ENCODE data around the gene TRIP6.

TRIP6 gene

GRCh38 chr7:100874577-100875355 lies 7.6 kb downstream of the TRIP6 start, which contains the start of gene SRRT:
TSS of gene SRRT (plus strand) at chr7:100875103. CDS start at chr7:100875591, 488 bp downstream.
- DNase-seq, result peak; percentile 94

- no peak for DNase-seq
Measured at GRCh38 chr7:100875356-100875751, 8.2 kb downstream of the TRIP6 start.

- DNase-seq, result no peak
Measured at GRCh38 chr7:100878013-100878412, 10.8 kb downstream of the TRIP6 start.

- DNase-seq, result no peak
Measured at GRCh38 chr7:100878685-100879084, 11.5 kb downstream of the TRIP6 start.

GRCh38 chr7:100879685-100880261 lies 12.6 kb downstream of the TRIP6 start:
- no peak for DNase-seq

- DNase-seq, result no peak
Measured at GRCh38 chr7:100880645-100881044, 13.5 kb downstream of the TRIP6 start.

GRCh38 chr7:100881136-100881535 lies 13.9 kb downstream of the TRIP6 start:
- DNase-seq, result no peak

GRCh38 chr7:100882201-100882600 lies 15.0 kb downstream of the TRIP6 start:
- DNase-seq, result no peak

GRCh38 chr7:100882785-100883526 lies 15.8 kb downstream of the TRIP6 start:
- DNase-seq, result no peak

- DNase-seq, result no peak
Measured at GRCh38 chr7:100884736-100885439, 17.7 kb downstream of the TRIP6 start.

- no peak for DNase-seq
Measured at GRCh38 chr7:100885440-100886141, 18.4 kb downstream of the TRIP6 start.

- no peak for DNase-seq
Measured at GRCh38 chr7:100886142-100886935, 19.2 kb downstream of the TRIP6 start.

GRCh38 chr7:100886936-100887515 lies 19.8 kb downstream of the TRIP6 start:
- DNase-seq, result no peak

- DNase-seq, result no peak
Measured at GRCh38 chr7:100887516-100888290, 20.5 kb downstream of the TRIP6 start.

GRCh38 chr7:100888291-100888987 lies 21.3 kb downstream of the TRIP6 start:
- DNase-seq, result no peak

GRCh38 chr7:100888988-100889750 lies 22.0 kb downstream of the TRIP6 start, which contains the start of gene UFSP1:
TSS of gene UFSP1 (minus strand) at chr7:100889715. CDS start at chr7:100889271, 444 bp downstream.
- no peak for DNase-seq

- DNase-seq, result no peak
Measured at GRCh38 chr7:100890653-100891567, 23.7 kb downstream of the TRIP6 start.
